GM23248 (cell line): Measurements from ENCODE around the gene OR10A4.

Experiments used
- EZH2 ChIP-seq: fragments of 200-600 bp; sonication (generic); IDR thresholded peaks from 2 replicates; pipeline ENCODE4 v1.6.1; 2018; ENCODE audit warnings: antibody characterized with exemption, mild to moderate bottlenecking; ENCODE audit not compliant: insufficient read depth, poor library complexity, severe bottlenecking
- EZH2phosphoT487 ChIP-seq: fragments of 200-600 bp; sonication (generic); IDR thresholded peaks from 2 replicates; pipeline ENCODE4 v1.6.1; 2018; ENCODE audit warnings: antibody characterized with exemption, moderate library complexity, mild to moderate bottlenecking, low read depth; ENCODE audit not compliant: insufficient read depth

DNA sequence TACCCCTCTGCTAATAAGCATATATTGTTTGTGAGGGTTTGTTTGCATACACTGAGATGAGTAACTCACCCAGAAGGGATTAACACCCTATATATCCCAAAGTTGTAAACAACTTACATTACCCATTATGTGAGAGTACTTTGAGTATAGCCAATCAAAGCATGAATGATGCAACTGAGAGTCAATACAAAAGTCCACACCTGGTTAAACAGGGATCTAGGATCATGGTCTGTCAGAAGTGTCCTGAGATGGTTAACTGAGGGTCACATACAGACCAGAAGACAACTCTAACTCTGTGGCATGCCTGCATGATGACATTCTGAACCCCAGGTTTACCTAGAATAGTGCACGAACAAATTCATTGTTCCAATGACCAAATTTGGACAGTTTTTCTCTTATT lies 48.3 kb upstream of the OR10A4 start:
- TF ChIP-seq EZH2 (no peak), EZH2phosphoT487 (no peak)
